Mesodermal cell (in vitro differentiated cells): Measurements from ENCODE around the gene UNCX. TPM values are rescaled to one million over a fixed set of nuclear protein-coding genes. Genes with fewer than 3 reads are reported as not detected.
"Not testable (repeated sequence)": the region's sequence is repeated elsewhere in the genome, so short reads cannot be mapped to it uniquely, and the experiment has no call there.

Source experiments
- H3K27ac ChIP-seq: 2 replicates; pipeline ENCODE4 v1.7.0; 2013; ENCODE audit warnings: mild to moderate bottlenecking, low read depth, low read length, moderate library complexity; ENCODE audit not compliant: severe bottlenecking
- H3K36me3 ChIP-seq: 2 replicates; pipeline ENCODE4 v1.7.1; 2013; ENCODE audit warnings: mild to moderate bottlenecking, low read length, moderate library complexity; ENCODE audit not compliant: control insufficient read depth, insufficient read depth
- H3K4me1 ChIP-seq: one replicate; pipeline ENCODE4 v1.7.1; 2013; ENCODE audit warnings: mild to moderate bottlenecking, low read length; ENCODE audit not compliant: insufficient read depth, control insufficient read depth, poor library complexity, severe bottlenecking
- H3K4me3 ChIP-seq: 2 replicates; pipeline ENCODE4 v1.7.0; 2013; ENCODE audit warnings: low read length, control low read depth, mild to moderate bottlenecking; ENCODE audit not compliant: insufficient read depth, poor library complexity, severe bottlenecking; ENCODE audit errors: extremely low read depth
- H3K9me3 ChIP-seq: 2 replicates; pipeline ENCODE4 v1.7.1; 2013; ENCODE audit warnings: mild to moderate bottlenecking, low read length, moderate library complexity; ENCODE audit not compliant: control insufficient read depth
- WGBS, 2 experiments: methylation state at CpG; one replicate each; pipeline ENCODE4 v1.1.5; 2013; ENCODE audit warnings: missing lambda C conversion rate in 2 of 2; ENCODE audit not compliant: insufficient coverage in 2 of 2; 5-methylcytosine and 5-hydroxymethylcytosine counted together
- polyA plus RNA-seq, 2 experiments: library from polyadenylated mRNA; stranded (reverse); fragments of 50-300 nt; gene quantifications; one replicate each; pipeline ENCODE4 v1.2.3, GENCODE V29; 2013

UNCX gene
- polyA plus RNA-seq (2013, experiment 1 of 2) = 0.74 TPM
- 0.61 TPM for polyA plus RNA-seq (2013, experiment 2 of 2)

GRCh38 chr7:1232623-1233332 lies at the start of gene UNCX:
Gene UNCX (plus strand): TSS chr7:1232872. CDS start chr7:1233018, 146 bp downstream.
- 1% methylated on average over 40 to 54 of the region's 81 CpGs for WGBS, 2 experiments
- Histone ChIP-seq H3K4me3 (no peak within 1 kb of the TSS), H3K36me3 (no peaks in the 10 kb centered on the region), H3K9me3 (no peaks in the 10 kb centered on the region), H3K4me1 (peaks cover 11% of the 10 kb centered on the region), H3K27ac (no peak within 1 kb of the TSS)

GRCh38 chr7:1187127-1187526 lies 45.5 kb upstream of the UNCX start:
- Histone ChIP-seq H3K9me3 (no peaks in the 10 kb centered on the region), H3K27ac (no peak overlapping the region), H3K4me1 (no peaks in the 10 kb centered on the region), H3K36me3 (no peaks in the 10 kb centered on the region), H3K4me3 (no peak overlapping the region)
- WGBS, 2 experiments = 87 to 89% methylated on average over 11 of the region's 11 CpGs

GRCh38 chr7:1188720-1189294 lies 43.9 kb upstream of the UNCX start:
- WGBS, 2 experiments = 72 to 93% methylated on average over 5 to 6 of the region's 6 CpGs
- no peak overlapping the region for H3K27ac ChIP-seq
- no peaks in the 10 kb centered on the region for H3K9me3 ChIP-seq
- H3K4me1 ChIP-seq = no peaks in the 10 kb centered on the region
- no peaks in the 10 kb centered on the region for H3K36me3 ChIP-seq
- no peak overlapping the region for H3K4me3 ChIP-seq

DNA sequence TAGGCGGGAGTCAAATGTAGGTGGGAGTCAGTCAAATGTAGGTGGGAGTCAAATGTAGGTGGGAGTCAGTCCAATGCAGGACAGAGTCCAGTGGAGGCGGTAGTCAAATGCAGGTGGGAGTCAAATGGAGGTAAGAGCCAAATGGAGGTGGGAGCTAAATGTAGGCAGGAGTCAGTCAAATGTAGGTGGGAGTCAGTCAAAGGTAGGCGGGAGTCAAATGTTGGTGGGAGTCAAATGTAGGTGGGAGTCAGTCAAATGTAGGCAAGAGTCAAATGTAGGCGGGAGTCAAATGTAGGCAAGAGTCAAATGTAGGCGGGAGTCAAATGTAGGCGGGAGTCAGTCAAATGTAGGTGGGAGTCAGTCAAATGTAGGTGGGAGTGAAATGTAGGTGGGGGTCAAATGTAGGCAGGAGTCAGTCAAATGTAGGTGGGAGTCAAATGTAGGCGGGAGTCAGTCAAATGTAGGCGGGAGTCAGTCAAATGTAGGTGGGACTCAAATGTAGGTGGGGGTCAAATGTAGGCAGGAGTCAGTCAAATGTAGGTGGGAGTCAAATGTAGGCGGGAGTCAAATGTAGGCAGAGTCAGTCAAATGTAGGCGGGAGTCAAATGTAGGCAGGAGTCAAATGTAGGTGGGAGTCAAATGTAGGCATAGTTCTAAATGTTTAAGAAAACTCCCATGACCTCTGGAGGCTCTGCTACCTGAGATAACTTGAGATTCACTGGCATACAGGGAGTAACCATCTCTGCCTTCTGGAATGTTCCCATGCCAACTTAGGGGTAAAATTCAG lies 42.5 kb upstream of the UNCX start:
- WGBS, 2 experiments = 88 to 94% methylated on average over 10 of the region's 10 CpGs
- Histone ChIP-seq H3K4me1 (no peaks in the 10 kb centered on the region), H3K9me3 (no peaks in the 10 kb centered on the region), H3K27ac (no peak overlapping the region), H3K4me3 (no peak overlapping the region), H3K36me3 (no peaks in the 10 kb centered on the region)

GRCh38 chr7:1192171-1192676 lies 40.4 kb upstream of the UNCX start:
- Histone ChIP-seq H3K36me3 (no peaks in the 10 kb centered on the region), H3K4me3 (no peak overlapping the region), H3K9me3 (no peaks in the 10 kb centered on the region), H3K4me1 (no peaks in the 10 kb centered on the region), H3K27ac (no peak overlapping the region)
- WGBS, 2 experiments = 80 to 86% methylated on average over 11 to 15 of the region's 15 CpGs

- 52 to 57% methylated on average over 34 to 36 of the region's 36 CpGs for WGBS, 2 experiments
- H3K36me3 ChIP-seq = no peaks in the 10 kb centered on the region
- no peak overlapping the region for H3K4me3 ChIP-seq
- H3K4me1 ChIP-seq = no peaks in the 10 kb centered on the region
- no peaks in the 10 kb centered on the region for H3K9me3 ChIP-seq
- no peak overlapping the region for H3K27ac ChIP-seq
Observed at GRCh38 chr7:1193593-1194424, 38.9 kb upstream of the UNCX start.

DNA sequence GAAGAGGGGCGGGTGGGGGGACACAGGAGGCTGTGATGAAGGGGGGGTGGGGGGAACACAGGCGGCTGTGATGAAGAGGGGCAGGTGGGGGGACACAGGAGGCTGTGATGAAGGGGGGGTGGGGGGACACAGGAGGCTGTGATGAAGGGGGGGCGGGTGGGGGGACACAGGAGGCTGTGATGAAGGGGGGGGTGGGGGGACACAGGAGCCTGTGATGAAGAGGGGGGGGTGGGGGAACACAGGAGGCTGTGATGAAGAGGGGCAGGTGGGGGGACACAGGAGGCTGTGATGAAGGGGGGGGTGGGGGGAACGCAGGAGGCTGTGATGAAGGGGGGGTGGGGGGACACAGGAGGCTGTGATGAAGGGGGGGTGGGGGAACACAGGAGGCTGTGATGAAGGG lies 36.2 kb upstream of the UNCX start:
- H3K9me3 ChIP-seq, H3K4me1 ChIP-seq, H3K27ac ChIP-seq, H3K36me3 ChIP-seq, H3K4me3 ChIP-seq: not testable (repeated sequence)
- WGBS, 2 experiments = no CpG with 5 or more reads among the region's 4 CpGs

- H3K4me1 ChIP-seq = no peaks in the 10 kb centered on the region
Observed at GRCh38 chr7:1196950-1197349, 35.7 kb upstream of the UNCX start.

GRCh38 chr7:1197997-1198625 lies 34.6 kb upstream of the UNCX start:
- WGBS, 2 experiments = 76 to 84% methylated on average over 8 to 14 of the region's 15 CpGs
- Histone ChIP-seq H3K4me1 (no peaks in the 10 kb centered on the region), H3K9me3 (no peaks in the 10 kb centered on the region), H3K36me3 (no peaks in the 10 kb centered on the region), H3K4me3 (no peak overlapping the region), H3K27ac (no peak overlapping the region)

More at GRCh38 chr7:1196950-1197349, 35.7 kb upstream of the UNCX start:
- Histone ChIP-seq H3K36me3 (no peaks in the 10 kb centered on the region), H3K9me3 (no peaks in the 10 kb centered on the region), H3K27ac (no peak overlapping the region), H3K4me3 (no peak overlapping the region)
- 86 to 95% methylated on average over 2 to 4 of the region's 6 CpGs for WGBS, 2 experiments

GRCh38 chr7:1200045-1200444 lies 32.6 kb upstream of the UNCX start:
- H3K36me3 ChIP-seq = no peaks in the 10 kb centered on the region
- H3K27ac ChIP-seq = no peak overlapping the region
- WGBS, 2 experiments = 92 to 93% methylated on average over 15 to 16 of the region's 19 CpGs
- no peaks in the 10 kb centered on the region for H3K4me1 ChIP-seq
- no peak overlapping the region for H3K4me3 ChIP-seq
- H3K9me3 ChIP-seq = no peaks in the 10 kb centered on the region
